Right atrium auricular region (tissue), 2 donors: ENCODE measurements around the gene PRKCH. TPM values are rescaled to one million over a fixed set of nuclear protein-coding genes. Genes with fewer than 3 reads are reported as not detected.

Experiments used
- DNase-seq: peaks from one replicate; pipeline ENCODE4 v3.0.0-alpha.2; 2019; ENCODE audit warnings: low spot score
- H3K27ac ChIP-seq, 2 donors: fragments of 200-600 bp; sonication (generic); 1 replicate in 1 of 2; 2 replicates in 1 of 2; pipeline ENCODE4 v1.5.1; 2016 to 2019
- H3K27me3 ChIP-seq, 2 donors: fragments of 200-600 bp; sonication (generic); one replicate each; pipeline versions ENCODE4 v1.5.1 to v1.6.0; 2017 to 2019
- H3K36me3 ChIP-seq: fragments of 200-600 bp; sonication (generic); one replicate; pipeline ENCODE4 v1.5.1; 2016
- H3K4me1 ChIP-seq, 2 donors: fragments of 200-600 bp; sonication (generic); one replicate each; pipeline versions ENCODE4 v1.5.1 to v1.6.0; 2017 to 2019
- H3K4me3 ChIP-seq, 2 donors: fragments of 200-600 bp; sonication (generic); 1 replicate in 1 of 2; 2 replicates in 1 of 2; pipeline ENCODE4 v1.5.1; 2017 to 2019; ENCODE audit warnings: mild to moderate bottlenecking in 1 of 2, moderate library complexity in 1 of 2
- H3K9me3 ChIP-seq, 2 donors: fragments of 200-600 bp; sonication (generic); one replicate each; pipeline ENCODE4 v1.5.1; 2019
- CTCF ChIP-seq, 2 donors: fragments of 200-600 bp; sonication (generic); IDR thresholded peaks; one replicate each; pipeline ENCODE4 v1.5.1; 2019; ENCODE audit warnings: antibody characterized with exemption in 2 of 2
- total RNA-seq, 2 donors: library from RNA; depleted of rRNA; stranded (reverse); fragments of >200 nt; gene quantifications; one replicate each; pipeline ENCODE4 v1.1.0, GENCODE V29; 2016

The PRKCH gene
- total RNA-seq, 2 donors from 2014 or later, result 24.9 to 40.3 TPM

DNA sequence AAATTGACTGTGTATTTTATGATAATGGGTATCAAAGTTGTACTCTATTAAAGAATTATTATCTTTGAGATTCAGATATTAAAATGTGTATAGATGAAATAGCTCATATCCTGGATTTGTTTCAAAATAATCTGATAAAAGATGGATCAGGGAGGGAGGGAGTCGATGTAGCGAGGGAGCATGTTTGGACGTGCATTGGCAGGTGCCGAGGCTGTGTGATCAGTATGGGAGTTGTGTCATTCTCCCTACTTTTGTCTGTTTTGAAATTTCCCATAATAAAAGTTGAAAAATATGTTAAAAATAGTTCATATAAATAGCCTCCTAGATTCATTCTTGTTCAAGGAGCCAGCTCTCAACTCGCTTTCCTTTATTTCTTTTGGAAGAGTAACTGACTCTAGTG, 202.4 kb downstream of the PRKCH start:
- DNase-seq, result no peak
- H3K27ac ChIP-seq, result peak overlapping the region; percentile 81 to 89
- peaks cover 0 to 45% of the 10 kb centered on the region in 2 donors for H3K4me1 ChIP-seq
- H3K9me3 ChIP-seq, result no peaks in the 10 kb centered on the region
- H3K27me3 ChIP-seq, result no peaks in the 10 kb centered on the region
- no peak for TF ChIP-seq CTCF (IDR thresholded peaks at IDR 0.05)
- H3K4me3 ChIP-seq, result no peak overlapping the region
- no peaks in the 10 kb centered on the region for H3K36me3 ChIP-seq

DNA sequence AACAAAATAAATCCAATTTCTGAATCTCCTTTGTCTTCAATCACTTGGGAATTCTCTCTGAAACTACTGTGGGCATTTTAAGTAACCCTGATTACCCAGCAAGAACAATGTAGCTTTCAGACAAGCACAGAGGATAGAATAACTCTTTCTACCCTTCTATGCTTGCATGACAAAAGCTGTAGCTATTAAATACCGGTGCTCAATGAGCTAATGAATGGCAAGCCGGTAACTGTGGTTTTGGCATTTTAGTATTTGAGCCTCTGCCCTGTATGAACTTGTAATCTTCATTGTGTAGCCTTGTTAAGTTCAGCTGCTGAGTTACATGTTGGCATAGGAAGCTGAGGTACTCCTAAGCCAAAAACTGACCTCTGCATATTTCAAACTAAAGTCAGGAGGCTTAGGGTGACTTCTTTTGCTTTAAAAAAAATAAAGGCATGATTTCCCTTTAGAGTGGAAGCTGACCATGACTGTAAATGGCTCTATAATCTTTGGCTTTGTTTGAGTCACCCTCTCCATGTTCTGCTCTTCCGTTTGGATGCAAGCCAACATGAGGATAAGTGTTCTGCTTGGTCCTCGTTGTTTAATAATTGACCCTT, 202.9 kb downstream of the PRKCH start:
- Histone ChIP-seq H3K4me3 (no peak overlapping the region), H3K4me1 (peaks cover 0 to 45% of the 10 kb centered on the region in 2 donors), H3K36me3 (no peaks in the 10 kb centered on the region), H3K27ac (peak overlapping the region; percentile 81 to 89), H3K27me3 (no peaks in the 10 kb centered on the region), H3K9me3 (no peaks in the 10 kb centered on the region)
- DNase-seq, result no peak
- TF ChIP-seq CTCF (IDR thresholded peaks at IDR 0.05), result no peak

GRCh38 chr14:61524936-61525292, 203.5 kb downstream of the PRKCH start:
- H3K4me3 ChIP-seq, result no peak overlapping the region
- TF ChIP-seq CTCF (IDR thresholded peaks at IDR 0.05), result no peak
- H3K4me1 ChIP-seq, result peaks cover 0 to 45% of the 10 kb centered on the region in 2 donors
- no peaks in the 10 kb centered on the region for H3K36me3 ChIP-seq
- no peaks in the 10 kb centered on the region for H3K27me3 ChIP-seq
- H3K9me3 ChIP-seq, result no peaks in the 10 kb centered on the region
- peak overlapping the region; percentile 81 to 89 for H3K27ac ChIP-seq
- DNase-seq, result no peak

- peak overlapping the region; percentile 81 to 89 for H3K27ac ChIP-seq
- H3K36me3 ChIP-seq, result no peaks in the 10 kb centered on the region
- TF ChIP-seq CTCF (IDR thresholded peaks at IDR 0.05), result no peak
- H3K9me3 ChIP-seq, result no peaks in the 10 kb centered on the region
- H3K4me3 ChIP-seq, result no peak overlapping the region
- H3K4me1 ChIP-seq, result peaks cover 0 to 45% of the 10 kb centered on the region in 2 donors
- peak; percentile 94 for DNase-seq
- no peaks in the 10 kb centered on the region for H3K27me3 ChIP-seq
These were observed 204.1 kb downstream of the PRKCH start for GRCh38 chr14:61525293-61526011.

DNA sequence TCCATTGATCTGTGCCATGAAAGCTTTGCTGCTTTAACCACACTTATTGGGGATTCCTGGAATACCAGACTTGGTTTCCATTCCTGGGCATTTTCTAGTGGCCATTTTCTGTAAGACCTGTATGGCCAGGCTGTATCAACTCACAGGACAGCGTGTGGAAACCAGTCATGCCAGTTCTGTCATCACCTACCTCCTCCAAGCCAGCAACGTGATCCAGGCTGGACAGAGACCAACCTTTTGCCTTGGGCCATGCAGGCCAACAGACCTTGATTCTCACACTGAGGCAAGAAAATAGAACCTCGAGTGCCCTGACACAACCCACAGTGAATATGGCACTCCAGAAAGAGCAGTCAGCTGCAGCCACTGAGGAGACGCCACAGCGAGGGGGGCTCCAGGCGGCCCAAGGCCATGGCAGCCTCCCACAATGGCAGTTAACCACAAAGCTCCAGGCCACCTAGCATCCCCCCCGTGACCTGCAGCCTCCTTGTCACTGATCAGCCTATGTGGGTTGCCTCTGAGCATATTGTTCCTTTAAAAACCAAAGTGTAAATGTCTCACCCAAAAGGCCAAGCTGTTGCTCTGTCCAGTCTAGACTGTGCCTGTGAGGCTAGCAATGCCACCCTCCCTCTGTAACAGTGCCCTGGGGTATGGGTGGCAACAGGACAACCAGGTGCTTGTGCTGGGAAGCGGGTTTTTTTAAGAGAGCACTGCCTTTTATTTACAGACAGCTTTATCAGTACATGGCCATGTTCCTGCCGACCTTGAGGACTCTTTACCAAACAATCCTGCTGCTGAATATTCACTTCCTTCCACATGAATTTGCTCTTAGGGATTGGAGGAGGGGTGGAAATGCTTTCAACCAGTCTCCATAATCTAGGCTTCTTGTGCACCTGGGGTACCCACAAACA, 205.3 kb downstream of the PRKCH start:
- DNase-seq, result no peak
- peaks cover 0 to 54% of the 10 kb centered on the region in 2 donors for H3K4me1 ChIP-seq

More for the DNA sequence above, 205.3 kb downstream of the PRKCH start:
- TF ChIP-seq CTCF (IDR thresholded peaks at IDR 0.05), result no peak
- H3K9me3 ChIP-seq, result no peaks in the 10 kb centered on the region
- no peaks in the 10 kb centered on the region for H3K36me3 ChIP-seq
- no peaks in the 10 kb centered on the region for H3K27me3 ChIP-seq
- H3K27ac ChIP-seq, result peak overlapping the region; percentile 81 to 89
- H3K4me3 ChIP-seq, result no peak overlapping the region
